OCI-M1 (cell line): ENCODE measurements around the gene GVQW3.

Source experiments
- DNase-seq: peaks from one replicate; lab custom pipeline; 2025; lab: John Stamatoyannopoulos, UW

GVQW3 gene

GRCh38 chr11:76380977-76381719, at the start of gene GVQW3, which contains the start of gene THAP12:
Gene GVQW3 (plus strand): TSS chr11:76381323. CDS start chr11:76381829, 506 bp downstream.
Gene THAP12 (minus strand): TSS chr11:76381132. CDS start chr11:76380836, 296 bp downstream.
- peak; percentile 100 for DNase-seq

GRCh38 chr11:76334826-76335389, 46.2 kb upstream of the GVQW3 start:
- DNase-seq: no peak

- peak; percentile 90 for DNase-seq
Observed at GRCh38 chr11:76335842-76336241, 45.3 kb upstream of the GVQW3 start.

- no peak for DNase-seq
Observed at GRCh38 chr11:76336597-76336996, 44.5 kb upstream of the GVQW3 start.

- DNase-seq: no peak
Observed at GRCh38 chr11:76337469-76337868, 43.7 kb upstream of the GVQW3 start.

GRCh38 chr11:76337923-76338322, 43.2 kb upstream of the GVQW3 start:
- DNase-seq: no peak

GRCh38 chr11:76339221-76339620, 41.9 kb upstream of the GVQW3 start:
- peak; percentile 72 for DNase-seq

GRCh38 chr11:76347466-76347865, 33.7 kb upstream of the GVQW3 start:
- DNase-seq: no peak

- no peak for DNase-seq
Observed at GRCh38 chr11:76348348-76348747, 32.8 kb upstream of the GVQW3 start.

GRCh38 chr11:76355172-76355571, 26.0 kb upstream of the GVQW3 start:
- no peak for DNase-seq

- DNase-seq: no peak
Observed at GRCh38 chr11:76361374-76361773, 19.7 kb upstream of the GVQW3 start.

- no peak for DNase-seq
Observed at GRCh38 chr11:76361776-76362175, 19.3 kb upstream of the GVQW3 start.

GRCh38 chr11:76362716-76363115, 18.4 kb upstream of the GVQW3 start:
- no peak for DNase-seq

GRCh38 chr11:76365038-76365679, 16.0 kb upstream of the GVQW3 start:
- peak; percentile 66 for DNase-seq

- no peak for DNase-seq
Observed at GRCh38 chr11:76368490-76368889, 12.6 kb upstream of the GVQW3 start.

GRCh38 chr11:76369406-76369805, 11.7 kb upstream of the GVQW3 start:
- no peak for DNase-seq

- peak; percentile 56 for DNase-seq
Observed at GRCh38 chr11:76371170-76371569, 10.0 kb upstream of the GVQW3 start.

GRCh38 chr11:76376746-76377558, 4.2 kb upstream of the GVQW3 start:
- no peak for DNase-seq

GRCh38 chr11:76379807-76380158, 1.3 kb upstream of the GVQW3 start:
- no peak for DNase-seq

GRCh38 chr11:76380159-76380976, 755 bp upstream of the GVQW3 start:
- DNase-seq: peak; percentile 83

- no peak for DNase-seq
Observed at GRCh38 chr11:76382209-76382608, 1.1 kb downstream of the GVQW3 start.

GRCh38 chr11:76385903-76386302, 4.8 kb downstream of the GVQW3 start:
- DNase-seq: no peak
